ENCODE data around the gene ST6GALNAC3.

ST6GALNAC3 gene

GRCh38 chr1:76577525-76578185, 503.1 kb downstream of the ST6GALNAC3 start:
- H3K27me3 ChIP-seq (replicated peaks): no peaks in the 10 kb centered on the region
- TF ChIP-seq CTCF (IDR thresholded peaks at IDR 0.05; ENCODE audit: low read depth, low read length, missing control alignments): no peak
- no peak for DNase-seq
- no peaks in the 10 kb centered on the region for H3K36me3 ChIP-seq (replicated peaks)
- H3K4me3 ChIP-seq (ENCODE audit: low read depth, low read length): no peak overlapping the region
- no peak overlapping the region for H3K27ac ChIP-seq
- in situ Hi-C loops (cut with HindIII; ENCODE audit: low pct_ligation_motif_present, low sequenced_read_pairs): no loop called here

- no peak for TF ChIP-seq CTCF (IDR thresholded peaks at IDR 0.05; ENCODE audit: low read depth, low read length, missing control alignments)
- H3K4me3 ChIP-seq (ENCODE audit: low read depth, low read length): no peak overlapping the region
- H3K36me3 ChIP-seq (replicated peaks): no peaks in the 10 kb centered on the region
- no peaks in the 10 kb centered on the region for H3K27me3 ChIP-seq (replicated peaks)
- no peak for DNase-seq
- in situ Hi-C loops (cut with HindIII; ENCODE audit: low pct_ligation_motif_present, low sequenced_read_pairs): no loop called here
- H3K27ac ChIP-seq: no peak overlapping the region
Observed at GRCh38 chr1:76580206-76580605, 505.7 kb downstream of the ST6GALNAC3 start.

- Histone ChIP-seq H3K27me3 (replicated peaks) (no peaks in the 10 kb centered on the region), H3K4me3 (ENCODE audit: low read depth, low read length) (no peak overlapping the region), H3K36me3 (replicated peaks) (no peaks in the 10 kb centered on the region), H3K27ac (no peak overlapping the region)
- no peak for TF ChIP-seq CTCF (IDR thresholded peaks at IDR 0.05; ENCODE audit: low read depth, low read length, missing control alignments)
- no peak for DNase-seq
- in situ Hi-C loops (cut with HindIII; ENCODE audit: low pct_ligation_motif_present, low sequenced_read_pairs): no loop called here
Observed at GRCh38 chr1:76581712-76582111, 507.2 kb downstream of the ST6GALNAC3 start.

GRCh38 chr1:76583235-76583868, 508.8 kb downstream of the ST6GALNAC3 start:
- Histone ChIP-seq H3K4me3 (ENCODE audit: low read depth, low read length) (no peak overlapping the region), H3K27me3 (replicated peaks) (no peaks in the 10 kb centered on the region), H3K36me3 (replicated peaks) (no peaks in the 10 kb centered on the region), H3K27ac (no peak overlapping the region)
- DNase-seq: no peak
- in situ Hi-C loops (cut with HindIII; ENCODE audit: low pct_ligation_motif_present, low sequenced_read_pairs): no loop called here
- TF ChIP-seq CTCF (IDR thresholded peaks at IDR 0.05; ENCODE audit: low read depth, low read length, missing control alignments): no peak

- no peak for DNase-seq
- in situ Hi-C loops (cut with HindIII; ENCODE audit: low pct_ligation_motif_present, low sequenced_read_pairs): no loop called here
- no peak for TF ChIP-seq CTCF (IDR thresholded peaks at IDR 0.05; ENCODE audit: low read depth, low read length, missing control alignments)
- no peak overlapping the region for H3K27ac ChIP-seq
- H3K4me3 ChIP-seq (ENCODE audit: low read depth, low read length): no peak overlapping the region
- H3K36me3 ChIP-seq (replicated peaks): no peaks in the 10 kb centered on the region
- no peaks in the 10 kb centered on the region for H3K27me3 ChIP-seq (replicated peaks)
Observed at GRCh38 chr1:76583875-76584477, 509.4 kb downstream of the ST6GALNAC3 start.
